HCT116 (cell line): ENCODE data around the gene POU2AF1. TPM values are rescaled to one million over a fixed set of nuclear protein-coding genes. Genes with fewer than 3 reads are reported as not detected.

Experiments
- ATAC-seq: fragments of 200-7000 bp; cut with Tn5 transposase; 2 replicates; pipeline ENCODE4 v1.9.1; 2020; ENCODE audit warnings: mild to moderate bottlenecking, moderate library complexity
- BruUV-seq: library from RNA; stranded (reverse); fragments of 400-500 nt; replicated peaks from 2 replicates; lab custom pipeline; 2021; lab: Mats Ljungman, UMichigan
- CTCF ChIA-PET: fragments of 300-600 bp; sonication (Branson Sonifier 250); formaldehyde crosslinking; loops from one replicate; lab custom pipeline; 2021; ENCODE audit warnings: antibody characterized with exemption; lab: Charles Lee
- POLR2A ChIA-PET: fragments of 300-600, 350-600 bp; sonication (Branson Sonifier 250); formaldehyde crosslinking; loops from one replicate; lab custom pipeline; 2021; ENCODE audit warnings: antibody characterized with exemption; lab: Charles Lee
- RAD21 ChIA-PET, 2 experiments: fragments of 300-600 bp; sonication (Branson Sonifier 250); formaldehyde crosslinking; loops; one replicate each; lab custom pipeline; 2023; ENCODE audit warnings: low total read pairs in 2 of 2; ENCODE audit not compliant: uncharacterized antibody in 2 of 2, unreplicated experiment in 2 of 2, low non-redundant PET in 1 of 2; lab: Charles Lee
- DNase-seq: peaks from one replicate; pipeline ENCODE4 v3.0.0-alpha.2; 2010; ENCODE audit warnings: low read depth, low spot score
- H2AFZ ChIP-seq: fragments of 200-600 bp; shearing (Covaris generic), sonication (generic); 2 replicates; pipeline ENCODE4 v1.6.1; 2017; ENCODE audit warnings: low read depth, mixed run types, mixed read lengths, antibody characterized with exemption, low read length; ENCODE audit not compliant: poor library complexity, severe bottlenecking
- H3K27ac ChIP-seq: 2 replicates; pipeline ENCODE4 v1.5.1; 2012; ENCODE audit warnings: low read depth, low read length
- H3K27me3 ChIP-seq: fragments of 200-600 bp; sonication (generic); 2 replicates; pipeline ENCODE4 v1.6.1; 2016; ENCODE audit warnings: mixed run types, low read length, mixed read lengths; ENCODE audit not compliant: insufficient read depth
- H3K36me3 ChIP-seq, 2 experiments: fragments of 200-500 bp in 1 of 2; fragments of 200-600 bp in 1 of 2; sonication (Bioruptor generic) in 1 of 2; sonication (generic) in 1 of 2; 2 replicates each; pipeline versions ENCODE4 v1.5.1 to v1.6.1; 2014 to 2016; ENCODE audit warnings: low read length in 2 of 2, inconsistent platforms in 1 of 2, mixed read lengths in 1 of 2, mixed run types in 1 of 2; ENCODE audit not compliant: insufficient read depth in 2 of 2, control insufficient read depth in 1 of 2
- H3K4me1 ChIP-seq, 2 experiments: fragments of 200-600 bp in 1 of 2; sonication (generic) in 1 of 2; 2 replicates each; pipeline versions ENCODE4 v1.5.1 to v1.6.1; 2012 to 2017; ENCODE audit warnings: low read length in 2 of 2, inconsistent platforms in 1 of 2, mild to moderate bottlenecking in 1 of 2, mixed read lengths in 1 of 2, mixed run types in 1 of 2, moderate library complexity in 1 of 2; ENCODE audit not compliant: insufficient read depth in 2 of 2, control insufficient read depth in 1 of 2
- H3K4me2 ChIP-seq: fragments of 200-600 bp; sonication (generic); 2 replicates; pipeline ENCODE4 v1.6.1; 2017; ENCODE audit warnings: mixed run types, low read length, mixed read lengths
- H3K4me3 ChIP-seq, 2 experiments: fragments of 200-600 bp in 1 of 2; sonication (generic) in 1 of 2; replicated peaks in 1 of 2; 2 replicates each; pipeline ENCODE4 v1.5.1; 2011 to 2016; ENCODE audit warnings: low read length in 2 of 2, control low read depth in 1 of 2, low read depth in 1 of 2, mild to moderate bottlenecking in 1 of 2, mixed read lengths in 1 of 2, mixed run types in 1 of 2
- H3K79me2 ChIP-seq: fragments of 200-600 bp; sonication (generic); 2 replicates; pipeline ENCODE4 v1.6.1; 2017; ENCODE audit warnings: mild to moderate bottlenecking, mixed run types, low read length, moderate library complexity, mixed read lengths; ENCODE audit not compliant: insufficient read depth
- H3K9ac ChIP-seq: fragments of 200-600 bp; sonication (generic); 2 replicates; pipeline ENCODE4 v1.6.1; 2016; ENCODE audit warnings: low read length, mixed read lengths
- H3K9me2 ChIP-seq: fragments of 200-600 bp; sonication (generic), shearing (Covaris generic); 2 replicates; pipeline ENCODE4 v1.6.1; 2017; ENCODE audit warnings: mixed run types, mild to moderate bottlenecking, moderate library complexity; ENCODE audit not compliant: insufficient read depth
- H3K9me3 ChIP-seq, 2 experiments: fragments of 200-500 bp in 1 of 2; fragments of 200-600 bp in 1 of 2; sonication (Bioruptor generic) in 1 of 2; sonication (generic) in 1 of 2; 2 replicates each; pipeline ENCODE4 v1.6.1; 2014 to 2017; ENCODE audit warnings: low read length in 2 of 2, mixed read lengths in 2 of 2, inconsistent platforms in 1 of 2, low read depth in 1 of 2, mild to moderate bottlenecking in 1 of 2, mixed run types in 1 of 2, moderate library complexity in 1 of 2; ENCODE audit not compliant: control insufficient read depth in 1 of 2, insufficient read depth in 1 of 2
- H4K20me1 ChIP-seq: fragments of 200-600 bp; sonication (generic), shearing (Covaris generic); 2 replicates; pipeline ENCODE4 v1.6.1; 2017; ENCODE audit warnings: mixed run types, mild to moderate bottlenecking, moderate library complexity; ENCODE audit not compliant: insufficient read depth
- ATF3 ChIP-seq: IDR thresholded peaks from 2 replicates; pipeline ENCODE4 v1.6.1; 2012
- CBX3 ChIP-seq: IDR thresholded peaks from 2 replicates; pipeline ENCODE4 v1.6.1; 2012; ENCODE audit warnings: low read depth
- CEBPB ChIP-seq: IDR thresholded peaks from 2 replicates; pipeline ENCODE4 v1.6.1; 2012; ENCODE audit warnings: low read depth
- EZH2 ChIP-seq: fragments of 200-600 bp; sonication (generic); IDR thresholded peaks from 2 replicates; pipeline ENCODE4 v1.6.1; 2017; ENCODE audit warnings: antibody characterized with exemption, mixed run types
- RAD21 ChIP-seq: IDR thresholded peaks from 2 replicates; pipeline ENCODE4 v1.6.1; 2012; ENCODE audit warnings: low read depth, mild to moderate bottlenecking
- SP1 ChIP-seq: IDR thresholded peaks from 2 replicates; pipeline ENCODE4 v1.6.1; 2012; ENCODE audit warnings: low read depth
- ZNF274 ChIP-seq: fragments of 200-500 bp; sonication (Bioruptor generic); IDR thresholded peaks from 2 replicates; pipeline ENCODE4 v1.6.1; 2014; ENCODE audit warnings: mild to moderate bottlenecking, low read depth, low read length, inconsistent platforms
- intact Hi-C: fragments of 100-400 bp; cut with micrococcal nuclease; formaldehyde crosslinking; loops from 2 replicates; pipeline ENCODE4 v1.10.0; 2022
- total RNA-seq: library from RNA; stranded (reverse); gene quantifications from one replicate; pipeline ENCODE4 v1.2.1, GENCODE V29; 2021; ENCODE audit not compliant: unreplicated experiment

The POU2AF1 gene
- total RNA-seq, 1 experiment from 2014 or later = 0.17 TPM

- no peaks in the 10 kb centered on the region for H3K9me2 ChIP-seq
- H4K20me1 ChIP-seq = no peaks in the 10 kb centered on the region
- ChIA-PET RAD21 (no interaction called here), CTCF (no interaction called here), POLR2A (no interaction called here)
- no peak for DNase-seq
- no peaks in the 10 kb centered on the region for H3K36me3 ChIP-seq
- intact Hi-C loops = no loop called here
- H3K9me3 ChIP-seq = no peaks in the 10 kb centered on the region
- no peak overlapping the region for H3K9ac ChIP-seq
- no peaks in the 10 kb centered on the region for H3K4me1 ChIP-seq
- no peak overlapping the region for H3K27ac ChIP-seq
- H3K4me2 ChIP-seq = no peak overlapping the region
- no peak for ATAC-seq
- H2AFZ ChIP-seq = no peak overlapping the region
- no peaks in the 10 kb centered on the region for H3K27me3 ChIP-seq
- H3K79me2 ChIP-seq = no peaks in the 10 kb centered on the region
- no TSS peak for BruUV-seq
- TF ChIP-seq RAD21 (no peak), EZH2 (no peak), CEBPB (no peak), SP1 (no peak)
- H3K4me3 ChIP-seq = no peak overlapping the region
Observed at GRCh38 chr11:111386611-111387150, 7.6 kb upstream of the POU2AF1 start.

- Histone ChIP-seq H2AFZ (no peak overlapping the region), H3K36me3 (no peaks in the 10 kb centered on the region), H3K27me3 (no peaks in the 10 kb centered on the region), H3K9me3 (no peaks in the 10 kb centered on the region), H3K4me3 (no peak overlapping the region), H3K9ac (no peak overlapping the region), H3K9me2 (no peaks in the 10 kb centered on the region), H3K4me2 (no peak overlapping the region), H3K79me2 (no peaks in the 10 kb centered on the region), H4K20me1 (no peaks in the 10 kb centered on the region), H3K4me1 (no peaks in the 10 kb centered on the region), H3K27ac (no peak overlapping the region)
- POLR2A ChIA-PET = no interaction called here
- intact Hi-C loops = no loop called here
- ATAC-seq = no peak
- no peak for TF ChIP-seq ZNF274
- no peak for TF ChIP-seq ATF3
- no peak for TF ChIP-seq CBX3
- CTCF ChIA-PET = no interaction called here
- DNase-seq = no peak
- RAD21 ChIA-PET = no interaction called here
- BruUV-seq = no TSS peak
Observed at GRCh38 chr11:111384494-111384893, 5.4 kb upstream of the POU2AF1 start.
